Activated CD8-positive, alpha-beta memory T cell treated with anti-CD3 and anti-CD28 coated beads, Interleukin-2, amount 50 U/mL, for 4 hours (primary cell): Measurements from ENCODE around the gene WNK2.

Experiments
- DNase-seq: peaks from one replicate; pipeline ENCODE4 v3.0.0-alpha.2; 2020

WNK2 gene

DNA sequence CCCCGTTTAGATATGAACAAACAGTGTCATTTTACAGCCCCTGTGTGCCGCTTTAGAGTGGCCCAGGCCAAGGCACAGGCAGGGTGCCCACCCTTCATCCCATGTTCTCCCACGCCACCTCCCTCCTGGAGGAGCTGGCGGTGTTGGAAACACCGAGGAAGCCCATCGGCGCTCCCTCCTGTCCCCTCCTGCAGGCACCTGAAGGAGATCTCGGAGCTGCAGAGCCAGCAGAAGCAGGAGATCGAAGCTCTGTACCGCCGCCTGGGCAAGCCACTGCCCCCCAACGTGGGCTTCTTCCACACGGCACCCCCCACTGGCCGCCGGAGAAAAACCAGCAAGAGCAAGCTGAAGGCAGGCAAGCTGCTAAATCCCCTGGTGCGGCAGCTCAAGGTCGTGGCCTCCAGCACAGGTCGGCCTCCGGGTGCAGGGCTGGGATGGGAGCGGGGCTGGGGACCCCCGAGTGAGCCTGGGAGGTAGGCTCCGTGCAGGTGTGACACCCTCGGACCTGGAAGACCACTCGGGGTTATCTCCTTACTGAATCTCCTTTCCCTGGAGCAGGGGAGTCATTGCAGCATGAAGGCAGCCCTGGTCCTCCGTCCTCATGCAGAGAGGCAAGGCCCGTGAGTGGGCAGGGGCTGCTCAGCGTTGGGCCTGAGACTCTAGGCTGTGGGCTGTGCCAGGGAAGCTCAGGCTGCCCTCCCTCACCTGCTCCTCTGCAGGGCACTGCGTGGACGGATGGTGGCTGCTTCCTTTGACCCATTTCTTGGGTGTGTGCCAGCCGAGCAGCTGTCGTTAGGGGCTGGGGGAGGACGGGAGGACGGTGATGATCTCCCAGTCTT, 113.9 kb downstream of the WNK2 start:
- DNase-seq: no peak

GRCh38 chr9:93298498-93299417, 114.8 kb downstream of the WNK2 start:
- no peak for DNase-seq

DNA sequence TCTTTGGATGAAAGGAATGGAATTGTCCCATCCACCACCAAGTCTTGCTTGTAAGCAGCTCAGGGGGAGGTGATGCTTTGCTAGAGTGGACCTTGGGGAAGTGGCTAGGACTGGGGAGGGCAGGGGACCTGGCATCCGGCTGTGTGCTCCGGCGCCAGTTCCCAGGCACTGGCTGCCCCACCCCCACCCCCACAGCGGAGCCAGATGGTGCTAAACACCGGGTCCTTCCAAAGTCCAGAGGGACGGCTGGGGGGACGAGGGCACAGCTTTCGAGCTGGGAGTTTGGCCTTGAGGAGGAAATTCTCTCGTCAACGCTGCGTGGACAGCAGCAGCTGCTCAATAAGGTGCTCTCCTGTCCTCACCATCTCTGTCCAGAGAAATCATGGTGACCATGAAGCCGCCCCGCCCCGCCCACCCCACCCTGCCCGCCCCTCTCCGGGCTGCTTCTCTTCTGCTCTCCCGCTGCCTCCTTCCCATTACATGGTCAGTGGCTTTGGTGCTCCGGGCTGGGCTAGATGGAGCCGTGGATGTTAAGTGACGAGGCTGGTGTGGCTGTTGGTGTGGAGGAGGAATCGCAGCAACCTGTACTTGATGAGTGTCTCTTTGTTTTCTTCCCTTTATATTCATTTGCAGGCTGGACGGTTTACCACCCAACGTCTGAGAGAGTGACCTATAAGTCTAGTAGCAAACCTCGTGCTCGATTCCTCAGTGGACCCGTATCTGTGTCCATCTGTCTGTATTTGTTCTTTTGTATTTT, 115.7 kb downstream of the WNK2 start:
- DNase-seq: no peak

GRCh38 chr9:93300175-93300572, 116.2 kb downstream of the WNK2 start:
- no peak for DNase-seq

- DNase-seq: no peak
Observed at GRCh38 chr9:93300585-93301081, 116.7 kb downstream of the WNK2 start.

GRCh38 chr9:93301291-93301811, 117.4 kb downstream of the WNK2 start:
- DNase-seq: no peak

GRCh38 chr9:93301911-93302541, 118.1 kb downstream of the WNK2 start:
- DNase-seq: no peak

- DNase-seq: peak; percentile 62
Observed at GRCh38 chr9:93302586-93303257, 118.8 kb downstream of the WNK2 start.

GRCh38 chr9:93303258-93303771, 119.4 kb downstream of the WNK2 start:
- no peak for DNase-seq

DNA sequence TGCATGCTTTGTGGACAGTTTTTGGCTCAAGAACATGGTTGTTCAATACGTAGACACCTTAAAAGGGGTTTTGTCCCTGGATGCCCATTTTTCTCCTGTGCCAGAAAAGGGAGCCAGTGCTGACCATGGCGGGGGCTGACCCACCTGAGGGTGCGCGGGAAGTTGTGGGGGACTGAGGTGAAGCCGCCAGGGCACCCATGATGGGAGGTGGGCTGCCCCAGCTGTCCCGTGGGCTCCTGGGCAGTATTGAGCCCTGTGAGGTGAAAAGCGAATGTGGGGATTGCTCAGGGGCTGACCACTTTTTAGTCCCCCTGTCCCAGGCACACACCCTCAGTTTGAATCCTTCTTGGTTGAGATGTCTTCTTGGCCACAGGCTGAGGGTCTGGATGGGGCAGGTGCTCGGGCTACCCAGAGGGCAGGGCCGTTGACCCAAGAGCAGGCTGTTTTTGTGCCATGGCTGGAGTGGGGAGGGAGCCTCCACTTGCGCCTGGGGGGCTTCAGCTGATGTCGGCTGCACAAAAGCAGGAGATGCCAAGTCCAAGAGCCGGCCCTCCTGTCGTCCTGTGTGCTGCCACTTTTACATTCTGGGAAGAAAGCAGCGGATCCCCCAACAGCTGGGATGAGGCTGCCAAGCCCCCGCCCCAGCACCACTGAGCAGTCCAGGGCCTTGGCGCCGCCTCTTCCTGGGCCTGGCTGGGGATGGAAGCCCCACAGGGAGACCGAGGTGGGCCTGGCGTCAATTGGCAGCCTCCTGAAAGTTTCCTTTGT, 120.1 kb downstream of the WNK2 start:
- no peak for DNase-seq

- DNase-seq: no peak
Observed at GRCh38 chr9:93304574-93305496, 120.9 kb downstream of the WNK2 start.

GRCh38 chr9:93305497-93306020, 121.6 kb downstream of the WNK2 start:
- no peak for DNase-seq

GRCh38 chr9:93306081-93306480, 122.1 kb downstream of the WNK2 start:
- no peak for DNase-seq

- no peak for DNase-seq
Observed at GRCh38 chr9:93306579-93307091, 122.7 kb downstream of the WNK2 start.

DNA sequence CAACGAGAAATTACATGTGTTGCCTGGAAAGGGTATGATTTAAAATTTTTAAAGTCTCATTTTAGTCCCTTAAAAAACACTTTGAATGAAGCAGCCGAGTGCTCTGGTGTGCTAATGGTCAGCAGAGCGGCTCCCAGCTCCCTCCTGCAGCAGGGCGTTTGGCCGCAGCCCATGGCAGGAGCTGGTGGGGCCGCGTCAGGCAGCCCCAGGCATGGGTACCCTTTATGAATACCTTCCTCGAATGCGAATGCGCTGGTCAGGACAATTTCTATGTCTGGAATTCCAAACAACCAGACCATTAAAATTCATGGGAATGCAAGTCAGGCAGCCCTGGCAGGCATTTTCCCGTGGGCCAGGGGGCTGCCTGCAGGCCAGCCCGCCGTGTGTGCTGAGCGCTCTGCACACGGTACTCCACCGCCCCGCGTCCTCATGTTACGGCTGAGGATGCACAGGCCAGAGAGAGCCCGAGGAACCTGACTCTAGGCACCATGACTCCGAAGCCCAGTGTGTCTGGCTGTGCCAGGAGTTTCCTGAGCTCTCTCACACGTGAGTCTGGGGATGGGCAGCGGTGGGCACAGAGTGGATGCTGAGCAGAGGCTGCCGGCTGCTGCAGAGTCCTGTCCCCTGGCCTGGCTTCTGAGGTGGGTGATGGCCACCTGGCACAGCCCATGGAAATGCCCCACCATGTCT, 123.7 kb downstream of the WNK2 start:
- no peak for DNase-seq

GRCh38 chr9:93308158-93308602, 124.2 kb downstream of the WNK2 start:
- no peak for DNase-seq

DNA sequence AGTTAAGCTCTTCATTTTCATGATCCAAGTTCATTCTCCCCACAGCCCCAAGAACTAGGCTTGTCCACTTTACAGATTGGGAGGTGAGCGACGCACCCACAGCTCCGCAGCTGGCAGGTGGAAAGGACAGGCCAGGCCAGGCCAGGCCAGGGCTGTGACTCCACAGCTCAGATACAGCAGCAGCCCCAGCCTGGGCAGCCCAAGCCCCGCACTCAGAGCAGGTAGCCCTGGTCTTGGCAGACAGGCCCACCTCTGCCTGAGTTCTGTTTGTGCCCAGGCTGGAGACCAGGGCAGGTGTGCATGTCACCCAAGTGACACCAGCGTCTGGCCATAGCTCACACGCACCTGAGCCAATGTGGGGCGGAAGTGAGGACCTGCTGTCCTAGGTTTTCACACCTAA, 124.7 kb downstream of the WNK2 start:
- no peak for DNase-seq

DNA sequence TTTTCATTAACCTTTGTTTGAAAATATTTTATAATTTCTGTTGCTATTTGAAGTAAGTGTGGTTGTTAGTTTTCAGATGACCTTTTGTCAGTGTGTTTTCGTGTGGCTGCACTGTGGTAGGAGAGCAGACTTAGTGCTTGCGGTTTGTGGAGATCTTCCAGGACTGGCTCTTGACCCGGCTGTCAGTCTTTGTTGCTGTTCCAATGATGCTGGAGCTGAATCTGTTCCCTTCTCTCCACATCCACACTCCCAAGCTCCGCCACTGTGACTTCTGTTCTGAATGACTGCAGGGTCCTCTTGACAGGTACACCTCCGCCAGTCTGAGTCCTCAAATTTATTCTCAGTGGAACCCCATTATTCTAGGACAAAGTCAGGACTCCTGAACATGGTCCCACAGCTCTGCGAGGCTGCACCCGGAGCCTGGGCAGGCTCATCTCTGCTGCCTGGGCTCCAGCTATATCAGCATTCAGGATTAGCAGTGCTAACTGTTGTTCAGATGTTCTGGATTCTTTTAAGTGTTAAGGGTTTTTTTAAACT, 126.0 kb downstream of the WNK2 start:
- DNase-seq: no peak
